Lung (tissue), 12 donors: ENCODE data around the gene FKBP5. TPM values are rescaled to one million over a fixed set of nuclear protein-coding genes. Genes with fewer than 3 reads are reported as not detected.

Experiments
- ATAC-seq: fragments of 200-7000 bp; cut with Tn5 transposase; one replicate; pipeline ENCODE4 v1.9.1; 2020; ENCODE audit warnings: moderate number of reproducible peaks; ENCODE audit not compliant: insufficient read depth, low FRiP score
- DNase-seq, 3 donors: peaks; one replicate each; pipeline ENCODE4 v3.0.0-alpha.2; 2013 to 2017
- H3K27ac ChIP-seq, 2 donors: one replicate each; pipeline ENCODE4 v1.5.1; 2013; ENCODE audit warnings: mild to moderate bottlenecking in 2 of 2, moderate library complexity in 2 of 2, control low read depth in 1 of 2, inconsistent platforms in 1 of 2, low read depth in 1 of 2, low read length in 1 of 2
- H3K27me3 ChIP-seq, 3 donors: one replicate each; pipeline ENCODE4 v1.5.1; 2013; ENCODE audit warnings: low read length in 2 of 3; ENCODE audit not compliant: control insufficient read depth in 3 of 3, insufficient read depth in 3 of 3
- H3K36me3 ChIP-seq, 4 donors: one replicate each; pipeline ENCODE4 v1.5.1; 2013; ENCODE audit warnings: low read length in 4 of 4, mild to moderate bottlenecking in 1 of 4, moderate library complexity in 1 of 4; ENCODE audit not compliant: control insufficient read depth in 4 of 4, insufficient read depth in 4 of 4
- H3K4me1 ChIP-seq, 5 donors: one replicate each; pipeline ENCODE4 v1.5.1; 2013; ENCODE audit warnings: low read length in 5 of 5, mild to moderate bottlenecking in 2 of 5, moderate library complexity in 1 of 5; ENCODE audit not compliant: control insufficient read depth in 5 of 5, insufficient read depth in 5 of 5
- H3K4me3 ChIP-seq: one replicate; pipeline ENCODE4 v1.5.1; 2013; ENCODE audit warnings: mild to moderate bottlenecking, control low read depth, moderate library complexity
- H3K9ac ChIP-seq, 2 donors: one replicate each; pipeline ENCODE4 v1.5.1; 2013; ENCODE audit warnings: low read length in 2 of 2, control low read depth in 1 of 2; ENCODE audit not compliant: insufficient read depth in 1 of 2
- H3K9me3 ChIP-seq, 4 donors: one replicate each; pipeline ENCODE4 v1.5.1; 2013; ENCODE audit warnings: low read length in 3 of 4, mild to moderate bottlenecking in 1 of 4, moderate library complexity in 1 of 4; ENCODE audit not compliant: control insufficient read depth in 4 of 4, insufficient read depth in 3 of 4
- CTCF ChIP-seq: IDR thresholded peaks from 2 replicates; pipeline ENCODE4 v1.5.1; 2012; ENCODE audit warnings: mild to moderate bottlenecking; ENCODE audit errors: control extremely low read depth, extremely low read depth
- WGBS, 2 donors: extraction: QIAGEN DNeasy Blood & Tissue Kit; methylation state at CpG; one replicate each; pipeline ENCODE4 v1.1.7; 2013; 5-methylcytosine and 5-hydroxymethylcytosine counted together
- polyA plus RNA-seq, 2 donors: library from polyadenylated mRNA; stranded (reverse); fragments of 200-250 nt; gene quantifications; one replicate each; pipeline ENCODE4 v1.2.1, GENCODE V29; 2013
- total RNA-seq, 2 donors: library from RNA; depleted of rRNA in 1 of 2; stranded (reverse); fragments of >200 nt in 1 of 2; gene quantifications; one replicate each; pipeline ENCODE4 v1.2.1, GENCODE V29; 2014 to 2021
- donor health status: control.
- donor health status: control.
- donor health status: Bipolar disorder and iron deficiency.
- donor health status: healthy.
- donor health status: DM: yes; HTN: yes; CAD: no.

Gene FKBP5
- total and polyA plus RNA-seq, 4 donors = 25.9 to 245 (median 106) TPM

- TF ChIP-seq CTCF = no peak
These were observed 79.1 kb downstream of the FKBP5 start for GRCh38 chr6:35609588-35609987.

GRCh38 chr6:35607517-35608233 lies 81.0 kb downstream of the FKBP5 start:
- no peak overlapping the region for H3K27ac ChIP-seq
- H3K27me3 ChIP-seq = no peaks in the 10 kb centered on the region
- H3K4me1 ChIP-seq = peaks cover 0 to 9% (median 2%) of the 10 kb centered on the region in 5 donors
- peaks cover 0 to 26% (median 11%) of the 10 kb centered on the region in 4 donors for H3K36me3 ChIP-seq
- H3K9ac ChIP-seq = no peak overlapping the region
- no peaks in the 10 kb centered on the region for H3K9me3 ChIP-seq
- TF ChIP-seq CTCF = no peak
- WGBS, 2 donors = 87 to 90% methylated on average over 13 of the region's 13 CpGs
- no peak overlapping the region for H3K4me3 ChIP-seq
- no peak for ATAC-seq
- DNase-seq = no peak

More at GRCh38 chr6:35609588-35609987, 79.1 kb downstream of the FKBP5 start:
- Histone ChIP-seq H3K27ac (no peak overlapping the region), H3K4me3 (no peak overlapping the region), H3K27me3 (no peaks in the 10 kb centered on the region), H3K9me3 (no peaks in the 10 kb centered on the region), H3K9ac (no peak overlapping the region), H3K36me3 (peaks cover 0 to 29% (median 12%) of the 10 kb centered on the region in 4 donors), H3K4me1 (peaks cover 0 to 5% (median 0%) of the 10 kb centered on the region in 5 donors)
- DNase-seq = no peak
- ATAC-seq = no peak
- 97% methylated on average over 1 of the region's 1 CpG for WGBS, 2 donors

GRCh38 chr6:35605600-35605999 lies 83.1 kb downstream of the FKBP5 start:
- Histone ChIP-seq H3K36me3 (peaks cover 0 to 14% (median 5%) of the 10 kb centered on the region in 4 donors), H3K9me3 (no peaks in the 10 kb centered on the region), H3K27ac (no peak overlapping the region), H3K9ac (no peak overlapping the region), H3K4me3 (no peak overlapping the region), H3K27me3 (no peaks in the 10 kb centered on the region), H3K4me1 (peaks cover 0 to 21% (median 10%) of the 10 kb centered on the region in 5 donors)
- WGBS, 2 donors = 96 to 100% methylated on average over 6 of the region's 6 CpGs
- no peak for TF ChIP-seq CTCF
- DNase-seq (no peak), ATAC-seq (no peak)
